ENCODE data around the gene ECHS1. TPM values are rescaled to one million over a fixed set of nuclear protein-coding genes. Genes with fewer than 3 reads are reported as not detected.

Gene ECHS1
- total and polyA plus RNA-seq, 9 donors, result 27.2 to 102 (median 68.9) TPM

- WGBS, 3 donors, result 2 to 8% (median 4%) methylated on average over 10 to 41 of the region's 41 CpGs
- intact Hi-C loops (cut with DNase I), result no loop called here
- TF ChIP-seq POLR2A (IDR thresholded peaks at IDR 0.05), result no peak
- H3K27ac ChIP-seq, result no peak overlapping the region
- no peak for DNase-seq
- H3K27me3 ChIP-seq, result peaks cover 6% of the 10 kb centered on the region
- H3K9me3 ChIP-seq, result no peaks in the 10 kb centered on the region
- H3K4me1 ChIP-seq (ENCODE audit: insufficient read depth), result peaks cover 8% of the 10 kb centered on the region
- H3K4me3 ChIP-seq, result peak overlapping the region; percentile 28
- no peaks in the 10 kb centered on the region for H3K36me3 ChIP-seq
These were observed 37.0 kb downstream of the ECHS1 start for GRCh38 chr10:133336118-133336576.

GRCh38 chr10:133335246-133336117 lies 37.7 kb downstream of the ECHS1 start:
- 1 to 2% (median 1%) methylated on average over 45 to 75 of the region's 75 CpGs for WGBS, 3 donors
- intact Hi-C loops (cut with DNase I), result no loop called here
- peaks cover 8% of the 10 kb centered on the region for H3K4me1 ChIP-seq (ENCODE audit: insufficient read depth)
- H3K9me3 ChIP-seq, result no peaks in the 10 kb centered on the region
- no peaks in the 10 kb centered on the region for H3K36me3 ChIP-seq
- H3K27me3 ChIP-seq, result peaks cover 6% of the 10 kb centered on the region
- DNase-seq, result peak; percentile 66 to 81 (median 81)
- TF ChIP-seq EP300 (IDR thresholded peaks at IDR 0.05) (no peak), POLR2A (IDR thresholded peaks at IDR 0.05) (no peak), CTCF (IDR thresholded peaks at IDR 0.05) (no peak)
- peak overlapping the region; percentile 28 for H3K4me3 ChIP-seq
- H3K27ac ChIP-seq, result no peak overlapping the region

GRCh38 chr10:133334503-133335245 lies 38.5 kb downstream of the ECHS1 start:
- intact Hi-C loops (cut with DNase I), result no loop called here
- H3K27me3 ChIP-seq, result peaks cover 6% of the 10 kb centered on the region
- WGBS, 3 donors, result 6 to 9% (median 9%) methylated on average over 47 to 51 of the region's 51 CpGs
- peak overlapping the region; percentile 28 for H3K4me3 ChIP-seq
- TF ChIP-seq POLR2A (IDR thresholded peaks at IDR 0.05), result no peak
- peak in 1 of 5 donors; percentile 53 for DNase-seq
- H3K9me3 ChIP-seq, result no peaks in the 10 kb centered on the region
- H3K4me1 ChIP-seq (ENCODE audit: insufficient read depth), result peaks cover 8% of the 10 kb centered on the region
- no peak overlapping the region for H3K27ac ChIP-seq
- H3K36me3 ChIP-seq, result no peaks in the 10 kb centered on the region

- Histone ChIP-seq H3K36me3 (no peaks in the 10 kb centered on the region), H3K27ac (no peak overlapping the region), H3K4me3 (no peak overlapping the region), H3K27me3 (peaks cover 6% of the 10 kb centered on the region), H3K4me1 (ENCODE audit: insufficient read depth) (peaks cover 9% of the 10 kb centered on the region), H3K9me3 (no peaks in the 10 kb centered on the region)
- intact Hi-C loops (cut with DNase I), result no loop called here
- TF ChIP-seq CTCF (IDR thresholded peaks at IDR 0.05) (no peak), POLR2A (IDR thresholded peaks at IDR 0.05) (no peak), EP300 (IDR thresholded peaks at IDR 0.05) (no peak)
- WGBS, 3 donors, result 75 to 79% (median 78%) methylated on average over 30 of the region's 30 CpGs
- no peak for DNase-seq
These were observed 40.0 kb downstream of the ECHS1 start for GRCh38 chr10:133332936-133333699.
